HG03565 (cell line): ENCODE results near the gene TXNDC12.
A peak's percentile ranks its signal among the peaks of the same experiment; 100 is the strongest.

ENCODE experiments used
- ATAC-seq: cut with Tn5 transposase; IDR thresholded peaks from one replicate; pipeline ENCODE4 v1.9.1; 2021; ENCODE audit warnings: mild to moderate bottlenecking, moderate library complexity; ENCODE audit not compliant: unreplicated experiment

TXNDC12 gene

DNA sequence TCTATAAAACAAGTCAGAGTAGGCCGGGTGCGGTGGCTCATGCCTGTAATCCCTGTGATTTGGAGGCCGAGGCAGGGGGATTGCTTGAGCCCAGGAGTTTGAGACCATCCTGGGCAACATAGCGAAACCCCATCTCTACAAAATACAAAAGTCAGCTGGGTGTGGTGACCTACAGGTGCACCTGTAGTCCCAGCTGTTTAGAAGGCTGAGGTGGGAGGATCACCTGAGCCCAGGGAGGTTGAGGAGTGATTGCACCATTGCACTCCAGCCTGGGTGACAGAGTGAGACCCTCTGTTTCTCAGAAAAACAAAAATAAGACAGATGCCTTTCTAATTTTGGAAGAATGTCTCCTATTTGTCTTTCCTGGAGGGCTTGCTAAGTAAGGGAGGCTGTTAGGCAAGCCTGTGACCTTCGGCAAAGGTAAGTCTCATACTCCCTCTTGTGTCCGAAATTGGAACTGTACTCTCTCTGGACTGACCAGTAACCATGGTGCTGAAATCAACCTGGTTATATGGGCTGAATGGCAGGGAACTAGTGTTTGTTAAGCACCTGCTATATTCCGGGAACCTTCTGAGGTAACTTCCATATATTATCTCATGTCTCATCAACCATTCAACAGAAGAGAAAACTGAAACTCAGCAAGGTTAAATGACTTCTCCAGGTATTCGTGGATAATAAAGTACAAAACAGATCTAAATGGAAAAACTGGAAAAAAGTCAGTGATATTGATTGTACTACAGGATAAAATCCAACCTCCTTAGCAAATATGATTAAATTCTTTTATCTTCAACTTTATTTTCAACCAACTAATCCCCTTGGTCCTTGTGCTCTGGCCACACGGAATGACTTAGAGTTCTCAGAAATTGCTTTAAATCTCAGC, 52.7 kb downstream of the TXNDC12 start:
- peak; percentile 78 for ATAC-seq

DNA sequence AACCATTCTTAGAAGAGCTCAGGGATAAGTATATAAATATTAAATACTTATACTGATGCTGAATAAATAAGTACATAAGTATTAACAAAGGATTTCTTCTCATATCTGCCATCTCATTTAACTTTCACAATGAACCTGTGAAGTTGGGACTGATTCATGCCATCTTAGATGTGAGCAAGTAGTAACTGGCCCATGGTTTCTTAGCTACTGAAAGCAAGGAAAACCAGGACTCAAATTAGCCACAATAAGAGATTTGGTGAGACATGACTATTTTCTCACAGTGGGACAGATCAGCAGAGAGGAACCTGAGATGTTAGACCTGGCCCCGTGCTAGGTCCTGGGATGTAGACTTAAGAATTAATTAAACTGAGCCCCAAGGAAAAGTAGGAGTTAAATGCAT, 56.3 kb downstream of the TXNDC12 start:
- ATAC-seq = no peak

DNA sequence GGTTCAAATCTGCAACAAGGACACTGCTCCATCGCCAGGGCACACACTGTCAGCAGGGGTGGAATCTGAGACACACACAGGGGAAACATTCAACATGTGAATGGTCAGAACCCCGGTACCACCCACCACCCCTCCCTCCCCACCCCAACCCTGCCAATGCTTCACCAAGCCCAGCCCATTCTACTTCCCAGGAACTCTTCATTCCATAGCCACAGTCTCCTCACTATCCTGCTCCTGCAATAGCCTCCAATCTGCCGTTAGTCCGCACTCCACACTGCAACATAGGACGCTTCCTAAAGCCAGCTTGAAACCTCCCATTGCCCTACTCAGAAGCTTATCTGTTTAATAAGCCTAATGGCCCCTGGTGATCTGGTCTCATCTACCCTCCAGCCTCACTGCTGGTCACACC, 57.0 kb downstream of the TXNDC12 start:
- no peak for ATAC-seq

DNA sequence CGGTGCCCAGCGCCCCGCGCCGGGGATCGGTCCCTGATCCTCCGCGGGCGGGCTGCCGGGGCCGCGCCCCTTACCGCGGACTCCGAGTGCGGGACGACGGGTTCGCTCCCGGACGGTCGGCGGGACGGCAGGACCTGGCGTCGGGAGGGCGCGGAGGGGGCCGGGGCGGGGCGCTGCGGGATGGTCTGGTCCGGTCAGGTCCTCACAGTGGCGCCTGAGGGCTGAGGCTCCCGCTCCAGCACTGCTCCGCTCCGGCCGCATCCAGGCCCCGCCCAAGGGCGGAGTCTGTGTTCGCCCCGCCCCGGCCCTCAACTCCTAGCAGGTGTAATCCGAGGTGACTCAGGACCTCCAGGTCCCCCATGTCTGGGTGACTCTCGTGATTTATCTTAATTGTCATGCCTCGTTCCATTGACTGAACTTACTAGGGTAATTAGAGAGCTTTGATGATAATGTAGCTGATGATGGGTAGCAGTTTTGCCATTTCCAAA, 64.5 kb downstream of the TXNDC12 start, which contains the start of gene RAB3B:
Gene RAB3B, minus strand, starts transcription at position 223 of the 488 bp plus-strand sequence. CDS start 13,583 bp downstream, outside the sequence.
- ATAC-seq = peak; percentile 48

DNA sequence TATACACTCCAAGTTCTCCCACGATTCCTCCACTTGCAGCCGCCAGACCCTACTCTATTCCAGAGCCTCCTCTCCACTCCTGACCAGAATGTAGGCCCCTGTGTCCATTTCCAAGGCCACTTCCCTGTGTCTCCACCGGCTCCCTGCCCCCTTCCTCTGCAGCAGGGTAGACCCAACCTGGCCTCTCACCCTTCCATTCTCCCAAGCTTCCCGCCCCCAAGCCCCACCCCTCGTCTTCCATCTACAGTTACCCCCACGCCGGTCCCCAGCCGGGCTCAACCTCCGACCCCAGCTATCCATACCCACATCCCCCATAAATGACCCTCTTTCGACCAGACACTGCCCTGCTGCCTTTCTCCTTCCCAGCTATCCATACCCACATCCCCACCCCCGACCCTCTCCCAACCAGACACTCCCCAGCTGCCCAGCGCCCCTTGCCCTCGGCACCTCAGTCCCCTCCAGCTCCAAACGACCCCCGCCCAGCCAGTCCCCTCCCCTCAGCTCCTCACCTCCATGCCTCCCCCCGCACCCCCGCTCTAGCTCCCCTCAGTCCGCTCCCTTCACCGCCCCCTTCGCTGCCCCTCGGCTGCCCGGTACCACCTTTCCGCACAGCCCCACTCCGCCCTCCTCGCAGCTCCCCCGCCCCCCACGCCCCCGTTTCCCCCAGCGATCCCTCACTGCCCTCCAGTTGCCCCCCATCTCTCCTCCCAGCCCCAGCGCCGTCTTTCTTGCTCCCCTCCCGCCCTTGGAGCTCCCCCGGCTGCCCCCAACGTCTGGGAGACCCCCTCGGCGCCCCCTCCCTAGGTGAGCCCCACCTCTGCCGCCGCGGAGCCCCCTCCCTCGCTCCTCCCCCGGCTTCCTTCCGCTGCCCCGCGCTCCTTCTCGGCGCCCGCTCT, 65.2 kb downstream of the TXNDC12 start:
- ATAC-seq = no peak

DNA sequence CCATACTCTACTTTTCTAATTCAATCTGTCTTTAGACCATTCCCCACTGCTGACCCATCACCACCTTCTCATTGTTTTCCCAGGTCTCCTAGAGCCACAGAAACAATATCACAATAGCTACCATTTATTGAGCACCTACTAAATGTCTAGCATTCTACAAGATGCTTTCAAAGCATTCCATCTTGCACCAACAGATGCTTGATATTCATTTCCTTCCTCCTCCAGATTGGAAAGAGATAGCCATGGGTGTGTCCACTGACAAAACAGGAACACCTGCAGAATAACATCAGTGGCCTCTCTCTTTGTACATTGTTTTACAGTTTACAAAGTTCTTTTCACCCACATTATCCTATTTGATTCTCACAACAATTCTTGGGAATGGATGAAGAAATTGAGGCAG, 66.7 kb downstream of the TXNDC12 start:
- no peak for ATAC-seq

DNA sequence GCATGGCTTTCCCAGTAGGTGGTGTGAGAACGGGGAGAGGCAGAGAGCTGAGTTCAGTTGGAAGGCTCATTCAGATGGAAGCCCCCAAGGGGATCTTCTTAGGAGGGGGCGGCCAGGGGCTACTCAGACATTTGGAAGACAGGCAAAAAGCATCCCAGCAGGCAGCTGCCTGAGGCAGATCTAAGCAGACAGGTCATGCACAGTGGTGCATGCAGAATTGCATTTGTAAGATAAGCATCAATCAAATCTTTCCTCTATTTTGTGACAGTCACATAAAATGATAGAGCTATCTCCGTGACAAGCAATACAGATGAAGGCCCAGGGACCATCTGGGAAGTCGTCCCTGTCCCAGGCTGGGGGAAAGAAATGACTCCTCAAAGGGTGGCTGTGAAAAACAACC, 68.3 kb downstream of the TXNDC12 start:
- no peak for ATAC-seq

DNA sequence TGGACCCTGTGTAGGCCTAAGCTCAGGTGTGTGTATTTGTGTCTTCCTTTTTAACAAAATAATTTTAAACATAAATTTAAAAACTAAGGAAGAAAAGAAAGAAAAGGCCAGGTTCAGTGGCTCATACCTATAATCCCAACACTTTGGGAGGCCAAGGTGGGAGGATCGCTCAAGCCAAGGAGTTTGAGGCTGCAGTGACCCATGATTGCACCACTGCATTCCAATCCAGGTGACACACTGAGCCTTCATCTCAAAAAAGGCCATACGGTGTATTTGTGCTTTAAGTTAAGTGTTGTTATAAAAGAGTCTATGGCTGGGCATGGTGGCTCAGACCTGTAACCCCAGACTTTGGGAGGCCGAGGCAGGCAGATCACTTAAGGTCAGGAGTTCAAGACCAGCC, 72.8 kb downstream of the TXNDC12 start:
- no peak for ATAC-seq

DNA sequence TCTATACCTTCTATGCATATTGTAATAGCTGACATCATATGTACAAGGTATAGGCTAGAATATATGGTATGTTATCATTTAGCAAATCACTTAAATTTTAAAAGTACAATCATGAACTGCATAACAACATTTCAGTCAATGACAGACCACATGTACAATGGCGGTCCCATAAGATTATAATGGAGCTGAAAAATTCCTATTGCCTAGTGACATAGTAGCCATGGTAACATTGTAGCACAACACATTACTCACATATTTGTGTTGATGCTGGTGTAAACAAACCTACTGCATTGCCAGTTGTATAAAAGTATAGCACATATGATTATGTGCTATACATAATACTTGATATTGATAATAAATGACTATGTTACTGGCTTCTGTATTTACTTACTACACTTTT, 73.4 kb downstream of the TXNDC12 start:
- no peak for ATAC-seq

DNA sequence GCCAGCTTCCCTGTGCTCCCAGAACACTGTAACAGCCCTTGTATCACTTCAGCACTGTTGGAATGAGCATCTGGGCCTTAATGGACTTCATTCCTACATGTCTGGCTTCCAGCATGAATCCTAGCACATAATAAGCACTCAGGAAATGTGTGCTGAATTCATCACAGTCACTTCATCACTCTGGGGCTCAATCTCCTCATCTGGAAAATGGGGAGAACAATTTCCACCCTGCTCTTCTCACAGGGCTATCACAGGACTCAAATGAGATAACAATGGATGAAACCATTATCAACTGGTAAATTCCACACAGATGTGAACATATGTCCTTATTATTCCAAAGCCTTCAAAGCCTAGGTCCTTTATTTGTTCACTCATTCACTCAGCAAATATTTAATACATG, 76.9 kb downstream of the TXNDC12 start:
- ATAC-seq = no peak

DNA sequence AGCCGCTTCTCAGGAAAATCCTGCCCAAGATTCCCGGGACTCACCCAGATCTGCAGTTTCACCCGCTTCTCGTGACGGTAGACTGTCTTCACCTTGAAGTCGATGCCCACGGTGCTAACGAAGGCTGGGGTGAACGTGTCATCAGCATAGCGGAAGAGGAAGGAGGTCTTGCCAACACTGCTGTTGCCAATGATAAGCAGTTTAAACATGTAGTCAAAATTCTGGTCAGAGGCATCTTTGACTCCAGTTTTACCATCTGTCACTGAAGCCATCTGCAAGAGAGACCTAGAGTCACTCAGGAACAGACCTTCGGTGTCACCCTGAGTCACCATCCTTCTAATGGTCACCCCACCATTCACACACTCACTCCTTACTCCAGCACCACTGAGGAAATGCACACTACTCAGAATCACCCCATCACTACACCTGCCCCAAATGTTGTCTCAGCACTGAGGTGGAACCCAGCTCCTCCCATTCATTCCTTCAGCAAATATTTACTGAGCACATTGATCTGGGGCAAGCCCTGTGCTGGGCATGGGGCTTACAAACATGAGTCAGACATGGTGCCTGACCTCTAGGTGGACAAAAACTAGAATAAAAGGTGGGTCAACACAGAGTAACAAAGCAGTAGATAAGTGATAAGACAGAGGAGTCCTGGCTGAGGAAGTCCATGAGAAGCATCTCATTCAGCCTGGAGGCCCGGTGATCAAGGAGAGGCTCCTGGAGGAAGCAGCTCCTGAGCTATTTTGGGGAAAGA, 78.0 kb downstream of the TXNDC12 start:
- no peak for ATAC-seq

DNA sequence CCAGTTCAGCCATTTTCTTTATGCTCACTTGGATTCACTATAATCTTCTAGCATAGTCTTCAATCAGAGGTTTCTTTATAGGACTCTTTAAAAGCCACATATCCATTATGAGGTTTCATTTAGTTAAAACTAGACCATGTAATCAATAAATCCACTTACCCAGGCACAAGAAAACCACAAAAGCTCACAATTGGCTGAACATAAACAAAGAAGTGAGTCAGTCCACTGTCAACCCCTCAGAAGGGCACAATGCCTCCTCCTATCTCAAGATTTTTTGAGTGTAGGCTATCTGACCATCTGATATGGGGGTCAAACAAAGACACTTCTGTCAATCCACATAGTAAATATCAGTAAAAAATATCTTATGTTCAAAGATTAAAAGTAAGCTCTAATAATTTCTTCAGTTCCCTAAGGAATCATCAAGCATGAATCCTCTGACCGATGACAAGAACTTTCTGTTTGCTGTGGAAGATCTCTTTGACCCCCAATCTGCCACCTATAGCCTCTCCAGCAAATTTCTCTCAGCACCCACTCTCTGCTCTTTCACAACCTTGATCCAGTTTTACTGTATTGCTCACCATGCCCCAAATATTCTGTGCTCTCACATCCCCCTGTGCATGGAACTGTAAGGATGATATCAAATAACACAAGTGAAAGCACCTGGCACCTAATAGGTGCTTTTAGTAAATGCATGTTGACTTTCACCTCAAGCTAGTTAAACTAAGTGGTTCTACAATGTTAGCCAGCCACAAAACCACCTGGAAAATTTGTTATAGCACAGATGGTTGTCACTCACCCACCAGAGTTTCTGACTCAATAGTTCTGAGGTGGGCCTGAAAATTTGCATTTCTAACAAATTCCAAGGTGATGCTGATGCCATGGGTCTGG, 81.2 kb downstream of the TXNDC12 start:
- ATAC-seq = no peak
